A673 (cell line): Measurements from ENCODE around the gene CPXM1. TPM values are rescaled to one million over a fixed set of nuclear protein-coding genes. Genes with fewer than 3 reads are reported as not detected.
"Not testable (repeated sequence)": the region's sequence is repeated elsewhere in the genome, so short reads cannot be mapped to it uniquely, and the experiment has no call there.

ENCODE experiments used
- BruUV-seq: library from RNA; stranded (reverse); fragments of 400-500 nt; replicated peaks from 2 replicates; lab custom pipeline; 2021; lab: Mats Ljungman, UMichigan
- CTCF ChIA-PET: fragments of 300-600 bp; sonication (Branson Sonifier 250); formaldehyde crosslinking; loops from one replicate; lab custom pipeline; 2022; ENCODE audit warnings: antibody characterized with exemption; lab: Charles Lee
- POLR2A ChIA-PET: fragments of 300-600 bp; sonication (Branson Sonifier 250); formaldehyde crosslinking; loops from one replicate; lab custom pipeline; 2022; ENCODE audit warnings: antibody characterized with exemption; ENCODE audit not compliant: low non-redundant PET; lab: Charles Lee
- DNase-seq: peaks from one replicate; pipeline ENCODE4 v3.0.0-alpha.2; 2015; ENCODE audit warnings: low spot score
- H3K27ac ChIP-seq: fragments of 200-600 bp; sonication (generic); 2 replicates; pipeline ENCODE4 v1.5.1; 2016; ENCODE audit warnings: mixed run types, low read depth, mild to moderate bottlenecking, mixed read lengths, antibody characterized with exemption, low read length; ENCODE audit not compliant: poor library complexity, severe bottlenecking
- H3K27me3 ChIP-seq: fragments of 200-600 bp; sonication (generic); replicated peaks from 2 replicates; pipeline ENCODE4 v1.6.1; 2017; ENCODE audit warnings: mixed run types, low read depth, mild to moderate bottlenecking, mixed read lengths, antibody characterized with exemption, low read length; ENCODE audit not compliant: insufficient read depth, poor library complexity
- H3K36me3 ChIP-seq: fragments of 200-600 bp; sonication (generic); 2 replicates; pipeline ENCODE4 v1.6.1; 2016; ENCODE audit warnings: mixed run types, mild to moderate bottlenecking, mixed read lengths, antibody characterized with exemption, low read length; ENCODE audit not compliant: insufficient read depth, poor library complexity, severe bottlenecking
- H3K4me1 ChIP-seq: fragments of 200-600 bp; sonication (generic); 2 replicates; pipeline ENCODE4 v1.6.1; 2017; ENCODE audit warnings: mixed run types, mild to moderate bottlenecking, mixed read lengths, antibody characterized with exemption, low read length; ENCODE audit not compliant: insufficient read depth, poor library complexity, severe bottlenecking
- H3K4me3 ChIP-seq: fragments of 200-600 bp; sonication (generic); 2 replicates; pipeline ENCODE4 v1.5.1; 2016; ENCODE audit warnings: low read depth, mixed run types, mild to moderate bottlenecking, mixed read lengths, low read length; ENCODE audit not compliant: poor library complexity, severe bottlenecking
- H3K9me3 ChIP-seq: fragments of 200-600 bp; sonication (generic); 2 replicates; pipeline ENCODE4 v1.6.1; 2016; ENCODE audit warnings: mixed run types, low read depth, mild to moderate bottlenecking, mixed read lengths, antibody characterized with exemption, low read length; ENCODE audit not compliant: poor library complexity, severe bottlenecking
- CTCF ChIP-seq: fragments of 300-800, 200-600 bp; sonication (generic); conservative IDR thresholded peaks from 2 replicates; pipeline ENCODE4 v1.5.1; 2017; ENCODE audit warnings: low read depth, mild to moderate bottlenecking, antibody characterized with exemption, low read length, moderate library complexity, mixed read lengths
- EZH2 ChIP-seq: fragments of 200-600 bp; sonication (generic); IDR thresholded peaks from 2 replicates; pipeline ENCODE4 v1.6.1; 2017; ENCODE audit warnings: borderline replicate concordance, low read depth, mild to moderate bottlenecking, mixed read lengths, antibody characterized with exemption, low read length; ENCODE audit not compliant: poor library complexity, severe bottlenecking
- intact Hi-C: fragments of 100-400 bp; cut with micrococcal nuclease; formaldehyde crosslinking; loops from one replicate; pipeline ENCODE4 v1.10.0; 2022; ENCODE audit not compliant: unreplicated experiment
- total RNA-seq: library from RNA; stranded (reverse); gene quantifications from 2 replicates; pipeline ENCODE4 v1.2.3, GENCODE V29; 2021

CPXM1 gene
- total RNA-seq, 1 experiment from 2014 or later = 3.8 TPM

- Histone ChIP-seq H3K4me3 (no peak overlapping the region), H3K4me1 (peaks cover 9% of the 10 kb centered on the region), H3K36me3 (no peaks in the 10 kb centered on the region), H3K27me3 (peaks cover 17% of the 10 kb centered on the region), H3K9me3 (peaks cover 17% of the 10 kb centered on the region), H3K27ac (no peak overlapping the region)
- ChIA-PET CTCF (no interaction called here), POLR2A (no interaction called here)
- DNase-seq = no peak
- BruUV-seq = no TSS peak
- no peak for TF ChIP-seq CTCF
- TF ChIP-seq EZH2 = no peak
- intact Hi-C loops = no loop called here
Measured at GRCh38 chr20:2809690-2810089, 9.3 kb upstream of the CPXM1 start.

DNA sequence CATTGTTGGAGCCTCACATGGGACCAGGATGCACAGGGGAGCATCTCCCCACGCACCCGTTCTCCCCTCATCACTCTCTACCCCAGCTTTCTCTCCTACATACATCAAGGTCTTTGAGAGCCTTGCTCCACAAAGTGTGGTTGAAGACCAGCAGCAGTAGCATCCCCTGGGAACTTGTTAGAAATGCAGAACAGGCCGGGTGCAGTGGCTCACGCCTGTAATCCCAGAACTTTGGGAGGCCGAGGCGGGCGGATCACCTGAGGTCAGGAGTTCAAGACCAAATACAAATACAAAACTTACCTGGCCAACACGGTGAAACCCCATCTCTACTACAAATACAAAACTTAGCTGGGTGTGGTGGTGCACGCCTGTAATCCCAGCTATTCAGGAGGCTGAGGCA is 7.5 kb upstream of the CPXM1 start:
- BruUV-seq, H3K36me3 ChIP-seq, H3K27ac ChIP-seq, DNase-seq, POLR2A ChIA-PET, H3K4me1 ChIP-seq, intact Hi-C loops, H3K4me3 ChIP-seq: not testable (repeated sequence)
- Histone ChIP-seq H3K27me3 (peaks cover 30% of the 10 kb centered on the region), H3K9me3 (peaks cover 17% of the 10 kb centered on the region)
- CTCF ChIA-PET = interaction anchor here (0.6 kb wide), 1 partner anchor 115 kb away, joined by 9 read pairs; the partner anchor contains the start of gene EBF4

DNA sequence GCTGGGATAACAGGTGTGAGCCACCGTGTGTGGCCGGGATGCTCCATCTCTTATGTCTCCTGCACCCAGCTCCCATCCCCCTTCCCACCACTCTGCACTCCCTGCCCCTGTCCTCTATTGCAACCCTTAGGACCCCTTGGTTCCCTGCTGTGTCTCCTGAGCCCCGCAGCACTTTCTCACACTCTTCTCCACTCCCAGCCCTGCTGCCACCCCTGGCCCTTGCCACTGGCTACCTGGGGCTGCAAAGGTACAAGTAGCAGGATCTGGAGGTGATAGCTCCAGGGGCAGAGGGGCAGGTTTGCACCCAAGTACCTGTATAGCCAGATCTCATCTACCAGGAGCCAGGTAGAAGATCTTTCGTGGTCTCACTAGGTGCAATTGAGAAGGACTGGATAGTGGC is 6.6 kb upstream of the CPXM1 start:
- no peak for TF ChIP-seq EZH2
- TF ChIP-seq CTCF = no peak
- BruUV-seq = no TSS peak

GRCh38 chr20:2806351-2806701 is 5.9 kb upstream of the CPXM1 start:
- Histone ChIP-seq H3K4me3 (no peak overlapping the region), H3K9me3 (peaks cover 4% of the 10 kb centered on the region), H3K36me3 (no peaks in the 10 kb centered on the region), H3K27me3 (peaks cover 45% of the 10 kb centered on the region), H3K4me1 (no peaks in the 10 kb centered on the region), H3K27ac (no peak overlapping the region)
- ChIA-PET POLR2A (no interaction called here), CTCF (interaction anchor here (0.6 kb wide), 1 partner anchor 246 kb away, joined by 3 read pairs; no protein-coding TSS in a partner anchor)
- no peak for TF ChIP-seq CTCF
- no peak for TF ChIP-seq EZH2
- BruUV-seq = no TSS peak
- intact Hi-C loops = no loop called here
- no peak for DNase-seq

More for the DNA sequence above, 6.6 kb upstream of the CPXM1 start:
- H3K9me3 ChIP-seq = peaks cover 10% of the 10 kb centered on the region
- no peak overlapping the region for H3K4me3 ChIP-seq
- H3K4me1 ChIP-seq = no peaks in the 10 kb centered on the region
- ChIA-PET CTCF (no interaction called here), POLR2A (no interaction called here)
- no peak overlapping the region for H3K27ac ChIP-seq
- no peak for DNase-seq
- no peaks in the 10 kb centered on the region for H3K36me3 ChIP-seq
- intact Hi-C loops = no loop called here
- peaks cover 39% of the 10 kb centered on the region for H3K27me3 ChIP-seq
